NCI-H187 treated with DMSO at 0.1 percent for 48 hours (cell line): Measurements from ENCODE around the gene ZNF184.

ENCODE experiments used
- DNase-seq: peaks from one replicate; lab custom pipeline; 2025; lab: John Stamatoyannopoulos, UW

ZNF184 gene

DNA sequence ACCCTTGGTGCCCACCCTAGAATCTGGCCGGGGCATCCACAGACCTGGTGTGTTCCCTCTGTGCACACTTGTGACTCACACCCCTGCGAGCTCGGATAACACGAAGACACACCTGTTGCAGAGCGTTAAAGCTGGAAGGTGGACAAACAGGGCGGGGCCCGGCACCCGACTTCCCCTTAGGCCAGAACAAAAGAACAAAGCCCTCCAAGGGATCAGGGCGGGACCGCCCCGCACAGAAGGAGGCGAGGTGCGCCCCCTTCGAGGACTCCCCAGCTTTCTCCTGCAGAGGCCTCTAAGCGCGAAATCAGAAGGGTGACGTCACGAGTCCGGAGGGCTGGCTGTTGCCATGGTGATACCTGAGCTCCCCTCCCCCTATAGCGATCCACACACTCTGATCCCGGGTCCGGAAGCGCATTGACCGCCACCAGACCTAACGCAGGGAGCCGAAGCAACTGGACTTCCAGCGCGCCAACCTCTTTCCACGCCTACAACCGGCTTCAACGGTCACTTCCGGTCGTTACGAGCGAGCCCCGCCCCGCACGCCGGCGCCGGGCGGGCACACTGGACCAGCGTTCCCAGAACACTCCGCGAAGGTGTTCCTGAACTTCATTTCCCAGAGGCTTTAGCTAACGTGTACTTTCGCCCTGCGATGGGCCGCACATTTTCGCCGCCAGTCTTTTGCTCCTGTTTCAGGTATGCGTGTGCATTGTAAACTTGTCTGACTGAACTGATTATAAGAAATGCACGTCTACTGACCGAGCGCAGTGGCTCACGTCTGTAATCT, at the start of gene ZNF184:
Gene ZNF184 (minus strand): TSS at position 489 of the 784 bp plus-strand sequence. CDS start 811 bp downstream, outside the sequence.
- peak; percentile 89 for DNase-seq

DNA sequence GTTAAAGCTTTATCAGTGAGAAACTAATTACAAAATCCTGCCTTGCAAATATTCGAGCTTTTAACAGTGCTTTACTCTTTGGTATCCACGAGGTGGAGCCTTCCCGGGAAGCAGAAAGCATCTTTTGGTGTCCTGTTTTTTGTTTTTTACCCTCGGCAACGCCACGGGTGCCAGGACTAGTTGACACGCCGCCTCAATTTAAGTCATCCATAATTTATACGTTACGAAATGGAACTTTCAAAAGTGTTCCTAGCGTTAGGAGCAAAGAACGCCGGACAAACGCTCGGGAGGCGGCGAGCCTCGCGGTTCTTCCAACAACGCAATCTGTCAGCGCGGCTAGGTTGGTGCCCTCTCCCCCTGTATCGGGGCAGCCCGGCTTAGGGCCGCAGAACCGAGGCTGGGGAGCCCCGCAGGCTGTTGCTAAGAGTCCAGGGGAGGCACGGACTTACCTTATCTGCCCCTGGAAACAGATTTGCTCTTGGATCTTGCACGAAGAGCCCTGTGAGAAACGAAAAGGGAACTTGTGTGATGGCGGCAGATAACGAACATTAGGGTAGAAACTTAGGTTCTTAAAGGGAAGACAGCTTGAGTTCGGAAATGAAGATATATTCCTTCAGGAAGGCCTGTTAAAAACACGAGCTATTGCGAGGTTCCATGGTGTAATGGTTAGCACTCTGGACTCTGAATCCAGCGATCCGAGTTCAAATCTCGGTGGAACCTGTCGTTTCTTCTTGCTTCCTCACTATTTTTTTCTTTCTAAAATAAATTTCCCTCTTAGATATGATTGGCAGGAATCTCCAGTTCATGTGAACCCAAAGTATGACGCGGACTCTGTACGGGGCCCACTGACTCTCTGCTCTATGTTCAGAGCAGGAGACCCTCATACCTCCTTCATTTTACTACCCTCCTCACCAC, 46.2 kb upstream of the ZNF184 start:
- DNase-seq: no peak

DNA sequence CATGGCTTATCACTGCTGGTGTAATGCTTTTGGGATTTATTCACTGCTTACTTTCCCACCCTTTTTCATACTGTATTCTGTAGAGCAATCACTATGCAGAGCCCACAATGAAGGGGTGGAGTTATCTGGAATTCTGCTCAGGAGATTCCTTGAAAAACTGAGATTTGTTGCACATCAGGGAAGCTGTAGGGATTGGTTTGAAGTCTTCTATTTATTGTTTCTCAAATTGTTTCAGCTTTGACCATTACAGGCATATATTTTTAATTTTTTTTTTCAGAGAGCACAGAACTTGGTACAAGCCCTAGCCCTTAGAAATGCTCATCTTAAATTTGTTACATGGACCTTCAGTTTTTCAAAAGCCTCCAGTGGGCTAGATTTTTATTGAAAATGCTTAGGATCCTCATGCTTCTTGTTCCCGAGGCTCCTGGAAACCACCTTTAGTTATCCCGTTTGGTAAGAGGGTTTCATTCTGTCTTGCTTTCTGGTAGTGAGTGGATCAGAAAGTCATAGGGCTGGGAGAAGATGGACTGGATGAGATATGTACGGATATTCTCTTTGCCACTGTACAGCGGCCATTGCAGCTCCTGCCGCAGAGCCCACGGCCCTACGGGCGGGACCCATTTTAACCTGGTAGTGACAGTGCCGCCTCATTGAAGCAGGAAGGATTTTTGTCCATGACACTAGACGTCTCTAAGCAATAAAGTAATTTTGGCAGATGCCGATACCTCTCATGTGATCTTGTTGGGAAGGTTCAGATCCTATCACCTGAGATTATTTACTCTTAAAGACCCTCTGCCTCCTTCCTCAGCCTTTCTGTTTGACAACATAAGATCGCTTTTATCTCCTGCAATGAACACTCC, 45.3 kb upstream of the ZNF184 start:
- DNase-seq: no peak

DNA sequence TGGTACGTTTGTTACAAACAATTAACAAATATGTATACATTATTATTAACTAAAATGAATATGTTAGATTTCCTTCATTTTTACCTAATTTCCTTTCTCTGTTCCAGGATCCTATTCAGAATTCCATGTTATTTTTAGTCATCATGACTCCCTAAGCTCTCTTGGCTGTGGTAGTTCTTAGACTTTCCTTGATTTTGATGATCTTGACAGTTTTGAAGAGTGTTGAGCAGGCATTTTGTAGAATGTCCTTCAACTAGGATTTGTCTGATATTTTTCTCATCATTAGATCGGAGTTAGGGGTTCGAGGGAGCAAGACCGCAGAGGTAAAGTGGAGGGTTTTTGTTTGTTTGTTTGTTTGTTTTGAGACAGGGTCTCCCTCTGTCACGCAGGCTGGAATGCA, 44.3 kb upstream of the ZNF184 start:
- DNase-seq: no peak

DNA sequence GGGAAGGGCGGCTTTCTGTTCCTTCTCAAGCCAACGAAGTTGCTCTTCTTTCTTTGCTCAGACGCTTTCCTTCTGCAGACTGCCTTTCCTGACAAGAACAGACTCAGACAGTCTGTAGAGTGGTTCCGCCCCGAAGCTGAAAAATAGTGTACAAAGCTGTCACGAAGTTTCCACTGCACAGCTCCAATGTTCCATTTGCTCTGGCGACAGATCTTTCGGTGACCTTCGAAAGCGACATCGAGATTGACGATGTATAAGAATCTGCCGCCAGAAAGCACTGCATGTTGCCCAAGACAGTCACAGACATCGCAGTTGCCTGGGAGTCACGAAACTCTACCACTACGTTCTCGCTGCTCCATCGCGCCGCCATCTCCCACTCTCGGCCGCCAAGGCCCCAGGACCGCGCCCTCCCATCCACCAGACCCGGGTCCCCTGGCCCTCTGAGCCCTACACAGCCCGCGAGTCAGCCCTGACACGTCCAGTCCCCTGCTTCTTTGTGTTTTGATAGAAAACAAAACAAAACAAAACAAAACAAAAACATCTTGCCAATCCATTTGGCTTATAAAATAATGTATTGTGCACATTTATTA, 42.1 kb upstream of the ZNF184 start:
- DNase-seq: no peak

DNA sequence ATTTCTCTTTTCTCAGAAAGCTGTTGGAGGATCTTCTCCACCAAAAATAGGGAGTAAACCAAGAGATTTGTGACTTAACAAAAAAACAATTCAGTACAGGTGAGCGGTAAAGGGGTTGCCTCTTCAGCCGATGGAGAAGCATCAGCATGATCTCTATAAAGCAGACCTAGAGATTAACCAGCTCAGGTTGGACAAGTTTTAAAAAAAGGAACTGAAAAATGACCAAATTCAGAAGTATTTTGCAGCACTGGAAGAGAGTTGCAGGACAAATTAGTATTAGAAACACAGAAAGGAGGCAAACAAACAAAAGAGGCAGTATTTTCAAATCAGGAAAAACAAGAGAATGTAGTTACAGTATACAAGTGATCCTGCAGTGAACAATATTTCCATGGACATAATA, 39.6 kb upstream of the ZNF184 start:
- no peak for DNase-seq

DNA sequence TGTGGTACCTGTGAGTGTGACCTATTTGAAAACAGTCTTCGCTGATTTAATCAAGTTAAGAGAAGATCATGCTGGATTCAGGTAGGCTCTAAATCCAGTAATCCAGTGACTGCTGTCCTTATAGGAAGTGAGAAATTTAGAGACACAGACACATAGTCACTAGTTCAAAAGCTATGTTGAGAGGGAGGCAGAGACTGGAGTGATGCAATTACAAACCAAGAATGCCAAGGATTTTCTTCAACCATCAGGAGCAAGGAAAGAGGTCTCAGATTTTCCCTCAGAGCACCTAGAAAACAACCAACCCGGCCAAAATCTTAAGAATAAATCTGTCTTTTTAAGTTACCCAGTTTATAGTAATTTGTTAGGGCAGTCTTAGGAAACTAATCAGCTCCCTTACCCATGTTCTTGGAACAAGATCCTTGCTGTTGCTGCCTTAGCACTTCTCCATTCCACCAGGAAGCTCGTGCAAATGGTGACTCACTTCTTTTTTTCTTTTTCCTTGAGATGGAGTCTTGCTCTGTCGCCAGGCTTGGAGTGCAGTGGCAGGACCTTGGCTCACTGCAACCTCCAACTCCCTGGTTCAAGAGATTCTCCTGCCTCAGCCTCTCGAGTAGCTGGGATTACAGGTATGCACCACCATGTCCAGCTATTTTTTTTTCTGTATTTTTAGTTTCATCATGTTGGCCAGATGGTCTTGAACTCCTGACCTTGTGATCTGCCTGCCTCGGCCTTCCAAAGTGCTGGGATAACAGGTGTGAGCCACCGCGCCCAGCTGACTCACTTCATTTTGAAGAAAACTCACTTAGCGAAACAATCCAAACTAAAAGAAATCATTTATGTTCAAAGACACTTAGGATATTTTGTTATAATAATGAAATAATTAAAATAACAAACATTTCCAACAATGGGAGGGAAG, 34.4 kb upstream of the ZNF184 start:
- DNase-seq: no peak

DNA sequence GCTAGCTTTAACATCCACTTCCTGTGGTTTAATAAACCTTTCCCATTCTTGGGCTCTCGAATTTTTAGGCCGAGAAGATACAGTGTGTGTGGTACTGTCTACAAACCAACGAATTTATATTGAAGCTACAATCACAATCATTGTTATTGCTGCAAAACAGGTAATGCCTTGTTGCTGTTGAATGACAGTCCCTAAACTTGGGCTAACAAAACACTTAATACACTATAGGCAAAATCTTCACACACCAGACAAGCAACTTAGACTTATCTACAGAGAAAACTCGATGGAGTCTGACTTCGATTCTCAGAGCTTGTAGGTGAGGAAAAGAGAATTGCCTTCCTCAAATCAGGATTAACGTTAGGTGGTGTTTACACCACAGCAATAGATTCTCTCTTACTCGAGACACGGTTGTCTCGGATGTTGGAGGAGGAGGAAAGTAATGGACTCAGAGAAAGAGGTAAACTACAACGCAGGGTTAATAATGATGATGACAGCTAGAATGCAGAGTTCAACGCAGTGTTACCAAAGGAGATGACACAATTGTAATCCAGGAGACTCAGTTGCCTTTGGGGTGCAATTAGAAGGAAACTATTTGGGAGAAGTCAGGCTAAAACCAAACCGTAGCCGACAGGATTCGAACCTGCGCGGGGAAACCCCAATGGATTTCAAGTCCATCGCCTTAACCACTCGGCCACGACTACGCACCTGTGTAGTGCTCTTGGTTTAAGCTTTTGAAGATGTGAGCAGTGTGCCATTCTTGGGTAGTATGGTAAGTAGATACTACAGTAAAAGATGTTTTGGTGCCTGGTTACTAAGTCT, 32.5 kb upstream of the ZNF184 start:
- no peak for DNase-seq

DNA sequence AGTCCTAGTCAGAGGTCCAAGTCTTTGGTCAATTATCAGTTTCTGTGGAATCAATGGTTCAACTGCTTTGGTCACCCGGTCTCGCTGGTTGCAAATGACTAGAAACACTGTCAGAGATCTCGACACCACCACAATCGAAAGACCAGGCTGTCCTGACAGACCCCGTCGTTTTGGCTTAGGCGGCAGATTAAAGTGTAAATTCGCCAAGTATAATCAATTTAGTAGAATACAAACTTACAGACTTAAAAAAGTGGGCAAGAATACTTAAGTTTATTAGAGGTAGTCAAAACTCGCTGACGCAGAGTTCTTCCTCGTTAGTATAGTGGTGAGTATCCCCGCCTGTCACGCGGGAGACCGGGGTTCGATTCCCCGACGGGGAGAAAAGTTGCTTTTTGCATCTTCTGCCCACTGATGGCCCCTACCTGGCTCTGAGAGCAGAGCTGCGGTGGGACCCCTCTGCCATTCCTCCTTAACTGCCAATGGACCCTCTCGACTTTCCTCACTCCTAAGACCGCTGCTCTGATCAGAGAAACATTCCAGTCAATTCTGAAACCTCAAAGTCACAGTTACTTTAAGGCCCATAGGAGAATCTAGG, 30.6 kb upstream of the ZNF184 start:
- DNase-seq: no peak

DNA sequence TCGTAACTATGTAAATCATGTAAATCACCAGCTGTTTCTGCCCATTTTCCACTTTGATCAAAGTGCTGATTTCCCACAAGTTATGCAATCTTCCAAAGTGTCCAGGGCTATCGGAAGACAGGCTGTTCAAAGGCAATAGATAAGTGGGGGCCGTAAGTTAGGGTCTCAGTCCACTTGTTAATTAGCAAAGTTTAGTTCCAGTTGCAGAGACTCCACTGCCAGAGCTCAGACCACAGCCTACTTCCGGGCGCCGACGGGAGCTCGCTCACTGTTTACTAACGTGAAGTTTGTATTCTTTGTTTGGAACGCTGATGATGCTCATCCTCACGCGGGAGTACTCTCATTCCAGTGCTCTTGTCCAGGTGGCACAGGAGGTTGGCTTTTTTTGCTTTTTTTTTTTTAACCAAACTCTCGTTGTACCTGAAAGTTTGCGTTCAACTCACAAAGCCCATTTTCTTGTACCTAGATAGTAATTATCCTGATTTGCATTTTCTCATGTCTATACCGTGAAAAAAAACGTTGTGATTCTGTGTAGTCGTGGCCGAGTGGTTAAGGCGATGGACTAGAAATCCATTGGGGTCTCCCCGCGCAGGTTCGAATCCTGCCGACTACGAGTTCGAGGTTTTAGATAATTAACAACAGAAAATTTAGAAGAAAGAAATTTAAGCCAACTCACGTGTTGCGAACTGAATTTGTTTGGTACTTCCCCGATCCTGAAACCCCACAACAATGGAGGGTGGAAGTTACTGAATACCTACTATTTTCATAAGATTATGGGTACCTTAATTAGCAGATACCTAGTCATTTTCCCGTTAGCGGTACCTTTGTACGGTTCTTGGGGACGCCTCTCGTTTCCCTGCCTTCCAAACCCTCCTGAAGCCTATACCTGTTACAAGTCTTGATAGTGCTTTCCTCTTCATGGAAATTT, 29.9 kb upstream of the ZNF184 start:
- DNase-seq: no peak

DNA sequence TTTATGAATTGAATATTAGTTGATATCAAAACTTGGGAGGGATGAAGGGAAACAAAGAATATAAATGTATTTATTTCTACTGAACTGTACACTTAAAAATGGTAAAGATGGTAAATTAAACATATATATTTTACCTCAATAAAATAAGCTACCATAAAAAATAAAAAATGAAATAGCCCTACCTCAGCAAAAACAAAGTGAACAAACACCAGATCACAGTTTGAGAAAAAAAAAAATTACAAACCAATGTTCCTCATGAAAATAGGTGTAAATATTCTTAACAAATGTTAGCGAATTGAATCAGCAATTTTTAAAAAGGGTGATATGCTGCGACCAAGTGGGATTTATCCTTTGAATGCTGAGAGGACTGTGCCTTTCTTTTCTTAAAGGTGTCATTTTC, 28.3 kb upstream of the ZNF184 start:
- no peak for DNase-seq

DNA sequence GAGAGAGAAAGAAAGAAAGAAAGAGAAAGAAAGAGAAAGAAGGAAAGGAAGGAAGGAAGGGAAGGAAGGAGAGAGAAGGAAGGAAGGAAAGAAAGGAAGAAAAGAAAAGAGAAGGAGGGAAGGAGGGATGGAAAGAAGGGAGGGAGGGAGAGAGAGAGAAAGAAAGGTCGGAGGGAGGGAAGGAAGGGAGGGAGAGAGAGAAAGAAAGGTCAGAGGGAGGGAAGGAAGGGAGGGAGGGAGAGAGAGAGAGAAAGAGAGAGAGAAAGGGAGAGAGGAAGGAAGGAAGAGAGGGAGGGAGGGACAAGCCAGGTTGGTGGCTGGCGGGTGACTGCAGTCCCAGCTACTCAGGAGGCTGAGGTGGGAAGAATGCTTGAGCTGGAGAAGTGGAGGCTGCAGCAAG, 27.3 kb upstream of the ZNF184 start:
- no peak for DNase-seq

DNA sequence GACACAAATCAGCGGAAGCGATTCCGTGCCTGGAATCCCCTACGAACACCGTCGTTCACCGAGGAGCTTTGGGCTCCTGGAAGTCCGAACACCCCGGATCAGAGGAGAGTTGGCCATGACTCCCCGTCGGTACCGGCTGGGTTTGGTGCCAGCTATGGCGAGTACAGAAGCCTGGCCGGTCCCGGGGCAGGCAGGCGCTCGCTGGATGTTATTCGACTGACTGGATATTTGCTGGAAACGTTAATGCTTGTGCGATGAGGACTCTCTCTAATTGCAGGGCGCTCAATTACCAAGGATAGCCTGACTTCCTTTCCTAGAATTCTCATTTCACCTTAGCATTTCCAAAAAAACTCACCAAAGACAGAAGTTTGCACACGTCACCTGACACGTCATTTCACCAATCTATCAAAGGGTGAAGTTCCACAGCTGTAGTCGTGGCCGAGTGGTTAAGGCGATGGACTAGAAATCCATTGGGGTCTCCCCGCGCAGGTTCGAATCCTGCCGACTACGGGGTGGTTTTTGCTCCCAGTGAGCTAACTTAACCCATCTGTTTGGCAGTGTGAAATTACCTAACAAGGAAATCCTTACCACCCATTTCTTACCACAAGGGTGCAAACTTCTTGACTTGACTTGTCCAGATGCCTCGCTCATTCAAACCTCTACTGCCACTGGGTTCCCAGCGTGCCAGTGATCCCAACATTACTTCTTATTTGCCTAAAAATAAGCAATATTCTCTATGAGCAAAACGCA, 22.7 kb upstream of the ZNF184 start:
- no peak for DNase-seq

DNA sequence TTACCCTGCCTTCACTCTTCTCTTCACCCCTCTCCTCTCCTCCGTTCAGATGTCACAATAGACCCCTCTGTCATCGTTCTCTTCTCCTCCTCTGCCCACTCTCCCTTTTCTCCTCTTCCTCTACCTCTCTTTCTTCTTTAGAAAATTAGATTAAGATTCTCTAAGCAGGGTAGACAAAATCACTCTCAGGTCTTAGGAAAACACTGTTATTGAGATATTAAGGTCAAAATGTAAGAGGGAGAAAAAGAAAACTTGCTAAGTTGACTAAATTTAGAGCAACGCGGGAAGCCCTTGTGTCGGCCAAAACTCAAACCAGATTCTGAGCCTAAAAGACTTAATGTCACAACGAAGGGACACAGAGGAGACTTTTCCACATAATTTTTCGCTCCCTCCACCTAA, 22.1 kb upstream of the ZNF184 start:
- DNase-seq: no peak

DNA sequence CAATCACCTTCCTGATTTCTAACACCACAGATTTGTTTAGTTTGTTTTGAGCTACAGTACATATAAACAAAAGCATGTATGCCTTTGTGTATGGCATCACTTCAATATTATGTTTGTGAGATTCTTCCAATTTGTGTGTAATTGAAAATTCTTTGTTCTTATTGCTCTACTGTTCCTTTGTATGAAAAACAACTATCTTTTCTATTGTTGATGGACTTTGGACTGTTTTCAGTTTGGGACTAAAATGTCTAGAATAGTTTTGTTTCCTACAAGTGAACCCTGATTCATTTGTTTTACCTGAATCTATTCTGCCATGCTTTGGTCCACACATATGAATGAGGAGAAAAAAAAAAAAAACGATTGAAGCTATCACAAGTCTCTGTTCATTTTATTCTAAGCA, 21.2 kb upstream of the ZNF184 start:
- DNase-seq: no peak

DNA sequence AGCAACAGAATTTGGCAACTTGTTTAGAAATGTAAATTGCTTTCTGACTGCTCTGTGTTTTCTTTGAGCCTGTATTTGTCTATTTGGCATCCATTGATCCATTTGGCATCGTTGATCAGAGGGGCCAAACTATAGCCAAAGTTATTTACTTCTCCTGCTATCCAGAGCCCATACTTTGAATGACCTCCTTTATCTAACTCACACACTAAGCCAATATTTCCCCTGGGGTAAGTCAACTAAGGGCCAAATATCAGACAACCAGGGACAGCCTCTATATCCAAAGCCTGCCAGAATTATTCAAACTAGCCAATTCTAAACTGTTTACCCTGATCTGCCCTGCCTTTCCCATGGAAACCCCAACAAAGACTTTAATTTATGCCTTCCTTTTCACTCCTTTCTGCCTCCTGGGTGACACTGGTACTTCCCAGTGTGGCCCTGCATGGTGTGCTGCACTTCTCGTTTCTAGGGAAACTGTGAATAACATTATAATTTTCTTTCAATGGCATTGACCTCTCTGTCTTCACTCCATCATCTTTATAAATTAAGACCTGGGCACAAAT, 19.8 kb upstream of the ZNF184 start:
- DNase-seq: no peak
